Hematopoietic multipotent progenitor cell treated with erythropoietin and hydrocortisone succinate and interleukin-3 and kit ligand, for 8 days (in vitro differentiated cells): ENCODE results near the gene GSTO2.

Source experiments
- DNase-seq: peaks from one replicate; pipeline ENCODE4 v3.0.0-alpha.2; 2015

Gene GSTO2

GRCh38 chr10:104327745-104328645, 59.0 kb downstream of the GSTO2 start:
- no peak for DNase-seq

GRCh38 chr10:104328646-104328895, 59.6 kb downstream of the GSTO2 start:
- DNase-seq = no peak

GRCh38 chr10:104328896-104329710, 60.1 kb downstream of the GSTO2 start:
- peak; percentile 51 for DNase-seq

- no peak for DNase-seq
These were observed 60.8 kb downstream of the GSTO2 start for GRCh38 chr10:104329735-104330134.

GRCh38 chr10:104330168-104331110, 61.5 kb downstream of the GSTO2 start:
- DNase-seq = no peak

GRCh38 chr10:104331208-104331838, 62.3 kb downstream of the GSTO2 start:
- no peak for DNase-seq

GRCh38 chr10:104332243-104333031, 63.5 kb downstream of the GSTO2 start:
- DNase-seq = peak; percentile 64

- DNase-seq = no peak
These were observed 64.2 kb downstream of the GSTO2 start for GRCh38 chr10:104333032-104333727.

- DNase-seq = no peak
These were observed 64.9 kb downstream of the GSTO2 start for GRCh38 chr10:104333728-104334373.

GRCh38 chr10:104334561-104334960, 65.6 kb downstream of the GSTO2 start:
- DNase-seq = no peak

GRCh38 chr10:104334965-104335650, 66.1 kb downstream of the GSTO2 start:
- no peak for DNase-seq

GRCh38 chr10:104336821-104337467, 68.0 kb downstream of the GSTO2 start:
- DNase-seq = no peak

GRCh38 chr10:104337521-104337984, 68.6 kb downstream of the GSTO2 start:
- DNase-seq = peak; percentile 39

GRCh38 chr10:104337985-104338735, 69.2 kb downstream of the GSTO2 start, which contains the start of gene ITPRIP:
Gene ITPRIP, minus strand, starts transcription at chr10:104338465. Its CDS starts 22,414 bp downstream, at chr10:104316051.
- peak; percentile 90 for DNase-seq

GRCh38 chr10:104339469-104340110, 70.6 kb downstream of the GSTO2 start:
- no peak for DNase-seq

GRCh38 chr10:104340111-104340526, 71.1 kb downstream of the GSTO2 start:
- DNase-seq = peak; percentile 98

- DNase-seq = peak; percentile 50
These were observed 71.7 kb downstream of the GSTO2 start for GRCh38 chr10:104340641-104341040.
